Colon (tissue), 2 donors: Measurements from ENCODE around the gene KLHL17.
"Not testable (repeated sequence)": the region's sequence is repeated elsewhere in the genome, so short reads cannot be mapped to it uniquely, and the experiment has no call there.

ENCODE experiments used
- FAIRE-seq: peaks from 2 replicates; lab custom pipeline; 2012; peaks lifted over from hg19 to GRCh38; lab: Jason Lieb, UNC
- donor health status: control.
- donor health status: control.

The KLHL17 gene

GRCh38 chr1:970242-970972 lies 10.0 kb downstream of the KLHL17 start:
- FAIRE-seq: no peak

- FAIRE-seq: no peak
Observed at GRCh38 chr1:970973-971730, 10.8 kb downstream of the KLHL17 start.

GRCh38 chr1:971751-972506 lies 11.5 kb downstream of the KLHL17 start:
- FAIRE-seq: no peak

GRCh38 chr1:972726-973458 lies 12.5 kb downstream of the KLHL17 start:
- FAIRE-seq: no peak

GRCh38 chr1:973459-974292 lies 13.3 kb downstream of the KLHL17 start:
- FAIRE-seq: no peak

- no peak for FAIRE-seq
Observed at GRCh38 chr1:974293-974640, 13.9 kb downstream of the KLHL17 start.

DNA sequence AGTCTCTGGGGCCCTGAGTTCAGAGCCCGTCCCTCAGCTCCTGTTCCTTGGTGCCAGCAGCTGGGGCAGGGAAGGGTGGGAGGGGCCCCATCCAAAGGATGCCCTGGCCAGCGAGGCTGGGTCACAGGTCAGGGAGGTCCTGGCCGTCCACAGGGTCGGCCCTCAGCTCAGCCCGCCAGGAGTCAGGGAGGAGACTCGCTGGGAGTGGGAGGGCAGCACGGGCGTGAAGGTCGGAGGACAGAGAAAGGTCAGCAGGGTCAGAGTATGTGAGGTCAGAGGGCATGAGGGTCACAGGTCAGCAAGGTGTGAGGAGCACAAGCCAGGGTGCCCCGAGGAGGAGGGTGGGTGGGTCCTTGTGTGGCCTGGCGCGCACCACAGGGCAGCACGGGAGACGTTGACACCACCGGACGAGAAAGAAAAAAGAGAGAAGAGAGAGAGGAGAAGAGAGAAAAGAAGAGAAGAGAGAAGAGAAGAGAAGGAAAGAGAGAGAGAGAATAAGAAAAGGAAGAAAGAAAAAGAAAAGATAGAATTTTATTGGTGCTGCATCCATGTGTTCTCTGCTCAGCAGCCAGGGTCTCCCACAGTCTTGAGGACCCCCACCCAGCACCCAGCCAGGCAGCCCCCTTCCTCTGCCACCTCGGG lies 14.4 kb downstream of the KLHL17 start:
- FAIRE-seq: no peak

DNA sequence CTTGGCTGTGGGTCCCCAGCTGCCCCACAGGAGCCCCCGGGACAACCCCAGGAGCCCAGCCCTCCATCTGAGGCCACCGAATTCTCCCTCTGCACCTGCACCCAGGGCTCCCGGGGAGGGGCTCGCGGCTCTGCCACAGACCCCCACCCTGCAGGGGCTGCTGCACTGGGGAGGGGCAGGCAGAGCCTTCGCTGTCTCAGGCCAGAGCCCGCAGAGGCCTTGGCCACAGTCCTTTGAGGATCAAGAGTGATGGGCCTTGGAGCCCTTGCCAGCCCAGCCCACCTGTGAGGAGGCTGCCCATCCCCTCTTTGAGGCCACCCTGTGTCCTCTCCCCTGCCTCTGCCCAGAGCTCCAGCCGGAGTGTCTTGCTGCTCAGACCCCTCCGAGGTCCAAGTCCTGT lies 15.0 kb downstream of the KLHL17 start:
- FAIRE-seq: no peak

- no peak for FAIRE-seq
Observed at GRCh38 chr1:975896-976683, 15.7 kb downstream of the KLHL17 start.

DNA sequence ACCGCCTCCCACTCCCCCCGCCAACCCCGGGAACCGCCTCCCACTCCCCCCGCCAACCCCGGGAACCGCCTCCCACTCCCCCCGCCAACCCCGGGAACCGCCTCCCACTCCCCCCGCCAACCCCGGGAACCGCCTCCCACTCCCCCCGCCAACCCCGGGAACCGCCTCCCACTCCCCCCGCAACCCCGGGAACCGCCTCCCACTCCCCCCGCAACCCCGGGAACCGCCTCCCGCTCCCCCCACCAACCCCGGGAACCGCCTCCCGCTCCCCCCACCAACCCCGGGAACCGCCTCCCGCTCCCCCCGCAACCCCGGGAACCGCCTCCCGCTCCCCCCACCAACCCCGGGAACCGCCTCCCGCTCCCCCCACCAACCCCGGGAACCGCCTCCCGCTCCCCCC lies 16.4 kb downstream of the KLHL17 start:
- FAIRE-seq: not testable (repeated sequence)

GRCh38 chr1:978069-978834 lies 17.9 kb downstream of the KLHL17 start:
- FAIRE-seq: no peak

DNA sequence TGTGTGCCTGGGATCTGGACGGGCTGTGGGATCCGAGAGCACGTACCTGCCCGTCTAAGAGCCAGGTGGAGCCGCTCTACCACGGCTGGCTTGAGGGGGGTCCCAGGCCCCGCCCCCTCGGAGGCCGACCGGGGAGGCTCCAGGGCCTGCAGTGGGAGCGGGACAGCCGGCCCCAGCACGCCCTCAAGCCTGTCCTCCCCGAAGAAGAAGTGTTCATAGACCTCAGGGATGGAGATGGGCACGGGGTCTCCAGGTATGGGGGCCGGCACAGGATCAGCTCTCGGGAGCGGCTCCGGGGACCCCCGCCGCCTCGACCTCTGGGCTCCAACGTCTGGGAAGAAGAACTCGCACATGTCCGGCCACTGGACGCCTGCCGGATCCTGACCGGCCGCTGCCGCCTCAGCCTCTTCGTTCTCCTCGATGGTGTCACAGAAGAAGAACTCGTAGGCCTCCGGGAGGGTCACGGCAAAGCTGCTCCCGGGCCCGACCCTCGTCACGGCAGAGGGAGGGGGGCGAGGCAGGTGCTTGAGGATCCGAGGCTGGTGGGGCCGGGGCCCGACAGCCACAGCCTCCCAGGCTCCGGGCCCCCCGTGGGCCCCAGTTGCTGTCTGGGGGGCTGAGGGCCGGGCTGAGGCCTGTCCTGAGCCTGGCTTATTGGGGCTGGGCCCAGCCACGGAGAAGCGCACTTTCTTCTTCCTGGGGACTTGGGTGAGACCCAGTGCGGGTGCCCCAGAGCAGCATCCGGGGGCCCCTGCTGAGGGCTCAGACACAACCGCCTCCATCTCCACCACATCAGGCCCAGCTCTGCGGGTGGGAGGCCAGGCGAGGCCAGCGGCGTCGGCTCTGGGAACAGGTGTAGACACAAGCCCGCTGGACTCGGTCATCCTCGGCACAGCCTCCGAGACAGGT lies 18.7 kb downstream of the KLHL17 start:
- FAIRE-seq: no peak

DNA sequence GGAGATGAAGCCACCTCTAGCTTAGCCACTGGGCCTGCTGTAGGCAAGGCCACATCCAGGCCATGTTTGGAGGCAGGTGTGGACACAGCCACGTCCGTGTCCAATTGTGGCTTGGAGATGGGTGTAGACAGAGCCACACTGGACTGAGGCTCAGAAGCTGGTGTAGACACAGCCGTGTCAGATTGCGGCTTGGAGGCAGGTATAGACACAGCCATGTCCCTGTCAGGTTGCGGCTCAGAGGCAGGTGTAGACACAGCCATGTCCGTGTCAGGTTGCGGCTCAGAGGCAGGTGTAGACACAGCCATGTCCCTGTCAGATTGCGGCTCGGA lies 19.3 kb downstream of the KLHL17 start:
- no peak for FAIRE-seq

GRCh38 chr1:980137-980571 lies 19.8 kb downstream of the KLHL17 start:
- no peak for FAIRE-seq

DNA sequence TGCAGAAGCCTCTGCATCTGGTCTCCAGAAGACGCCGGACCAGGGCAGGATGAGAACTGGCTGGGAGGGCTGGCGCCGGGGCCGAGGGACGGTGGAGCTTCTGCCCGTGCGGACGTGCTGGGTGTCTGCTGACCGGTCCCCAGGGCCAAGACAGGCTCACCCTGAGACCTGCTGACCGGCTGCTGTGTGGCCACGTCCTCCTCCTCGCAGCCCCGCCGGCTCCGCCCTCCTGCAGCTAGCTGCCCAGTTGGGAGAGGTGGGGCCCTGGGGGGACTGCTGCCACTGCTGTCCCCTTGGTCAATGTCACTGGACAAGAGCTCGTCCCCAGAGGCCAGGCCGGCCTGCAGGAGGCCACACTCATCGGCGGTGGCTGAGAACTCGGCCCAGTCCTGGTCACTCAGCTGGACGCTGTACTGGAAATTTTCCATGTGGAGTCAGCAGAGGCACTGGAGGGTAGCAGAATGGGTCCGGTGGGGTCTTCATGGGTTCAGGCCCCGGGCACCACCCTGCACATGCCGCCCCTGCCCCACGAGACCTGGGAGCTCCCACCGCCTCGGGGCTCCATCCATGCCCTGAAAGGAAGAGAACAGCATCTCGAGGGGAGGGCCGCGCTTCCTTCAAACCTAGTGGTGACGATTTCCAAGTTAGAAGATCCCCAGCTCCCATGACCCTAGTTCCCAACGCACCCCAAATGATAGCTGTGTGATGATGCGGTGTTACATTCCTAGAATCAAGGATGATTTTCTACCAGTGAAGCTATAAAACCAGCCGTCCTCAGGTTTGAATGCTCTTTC lies 20.4 kb downstream of the KLHL17 start:
- no peak for FAIRE-seq

DNA sequence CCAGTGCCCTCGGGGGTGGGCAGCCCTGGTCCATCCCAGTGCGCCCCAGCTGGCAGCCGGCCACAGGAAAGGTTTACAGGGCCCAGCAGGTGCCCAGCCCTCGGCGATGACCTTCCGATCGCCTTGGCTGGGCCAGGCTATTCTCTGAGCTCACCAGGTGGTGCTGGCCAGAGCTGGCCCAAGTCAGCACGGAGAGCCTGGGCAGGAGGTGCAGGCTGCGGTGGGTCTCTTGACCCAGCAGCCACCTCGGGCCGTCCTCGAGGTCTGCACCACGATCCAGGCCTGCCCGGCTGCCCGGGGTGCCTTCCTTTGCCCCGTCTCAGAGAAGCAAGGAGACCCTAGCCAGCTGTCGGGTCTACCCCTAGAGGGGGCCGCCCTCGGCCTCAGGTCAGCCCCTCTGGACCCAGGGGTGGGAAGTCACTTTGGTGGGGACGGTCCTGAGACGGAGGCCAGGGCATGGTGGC lies 21.1 kb downstream of the KLHL17 start:
- no peak for FAIRE-seq

DNA sequence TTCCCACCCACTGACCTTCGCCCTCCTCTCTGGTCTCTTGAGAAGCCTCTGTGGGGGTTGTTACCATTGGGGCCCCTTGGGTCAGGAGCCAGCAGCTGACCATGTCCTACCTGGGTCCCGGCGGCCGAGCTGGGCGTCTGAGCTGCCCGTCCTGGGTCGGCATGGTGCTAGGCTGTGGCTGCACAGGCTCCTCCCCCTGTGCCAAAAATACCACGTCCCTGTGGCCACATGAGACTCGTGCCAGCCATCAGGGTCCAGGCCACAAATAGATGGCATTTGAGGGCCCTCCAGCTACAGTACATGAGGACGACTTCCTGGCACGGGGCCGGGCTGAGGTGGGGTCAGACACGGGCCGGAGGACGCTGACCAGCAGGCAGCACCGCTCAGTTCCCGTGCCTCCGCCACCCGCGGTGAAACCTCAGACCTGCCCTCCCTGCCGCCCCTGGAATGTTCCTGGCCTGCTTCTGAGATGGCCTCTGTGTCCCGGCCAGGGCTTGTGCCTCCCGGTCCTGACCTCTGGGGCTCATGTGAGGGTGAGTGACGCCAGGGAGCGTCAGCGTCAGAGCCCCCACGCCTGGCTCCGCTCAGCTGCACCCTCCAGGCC lies 21.7 kb downstream of the KLHL17 start, which contains the start of gene PERM1:
TSS of gene PERM1 (minus strand) at position 139 of the 604 bp plus-strand sequence. CDS start 1,064 bp downstream, outside the sequence.
- FAIRE-seq: no peak
